A549 (cell line): ENCODE data around the gene DNM3.

Experiments
- HDAC2 ChIP-seq: fragments of 200-600 bp; sonication (generic); IDR thresholded peaks from 2 replicates; pipeline ENCODE4 v1.6.1; 2016
- MAX ChIP-seq: IDR thresholded peaks from 2 replicates; pipeline ENCODE4 v1.6.1; 2012
- POLR2A ChIP-seq: IDR thresholded peaks from 2 replicates; pipeline ENCODE4 v1.6.1; 2012; ENCODE audit warnings: mild to moderate bottlenecking, low read length
- REST ChIP-seq: fragments of 200-600 bp; sonication (generic); IDR thresholded peaks from 2 replicates; pipeline ENCODE4 v1.6.1; 2016; ENCODE audit warnings: antibody characterized with exemption, mild to moderate bottlenecking, moderate library complexity
- SREBF2 ChIP-seq: fragments of 450-650 bp; IDR thresholded peaks from 2 replicates; pipeline ENCODE4 v1.6.1; 2014; ENCODE audit warnings: mild to moderate bottlenecking, moderate library complexity
- TF ChIP-seq, protein P1 (sequence below): fragments of >200 bp; sonication (Bioruptor Twin); formaldehyde crosslinking; IDR thresholded peaks from 3 replicates; pipeline ENCODE4 v1.5.1; 2016

- TF ChIP-seq, protein P1, sequence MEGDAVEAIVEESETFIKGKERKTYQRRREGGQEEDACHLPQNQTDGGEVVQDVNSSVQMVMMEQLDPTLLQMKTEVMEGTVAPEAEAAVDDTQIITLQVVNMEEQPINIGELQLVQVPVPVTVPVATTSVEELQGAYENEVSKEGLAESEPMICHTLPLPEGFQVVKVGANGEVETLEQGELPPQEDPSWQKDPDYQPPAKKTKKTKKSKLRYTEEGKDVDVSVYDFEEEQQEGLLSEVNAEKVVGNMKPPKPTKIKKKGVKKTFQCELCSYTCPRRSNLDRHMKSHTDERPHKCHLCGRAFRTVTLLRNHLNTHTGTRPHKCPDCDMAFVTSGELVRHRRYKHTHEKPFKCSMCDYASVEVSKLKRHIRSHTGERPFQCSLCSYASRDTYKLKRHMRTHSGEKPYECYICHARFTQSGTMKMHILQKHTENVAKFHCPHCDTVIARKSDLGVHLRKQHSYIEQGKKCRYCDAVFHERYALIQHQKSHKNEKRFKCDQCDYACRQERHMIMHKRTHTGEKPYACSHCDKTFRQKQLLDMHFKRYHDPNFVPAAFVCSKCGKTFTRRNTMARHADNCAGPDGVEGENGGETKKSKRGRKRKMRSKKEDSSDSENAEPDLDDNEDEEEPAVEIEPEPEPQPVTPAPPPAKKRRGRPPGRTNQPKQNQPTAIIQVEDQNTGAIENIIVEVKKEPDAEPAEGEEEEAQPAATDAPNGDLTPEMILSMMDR = no peak
- TF ChIP-seq POLR2A (no peak), MAX (no peak), HDAC2 (no peak), REST (peak; percentile 88), SREBF2 (no peak)
These were observed 70.2 kb downstream of the DNM3 start for GRCh38 chr1:171911506-171911905.
